Vagina (tissue), 2 donors: ENCODE measurements around the gene OR51G2.

Experiments used
- CTCF ChIP-seq, 3 experiments: fragments of 450-650 bp in 2 of 3; fragments of 200-600 bp in 1 of 3; sonication (generic) in 1 of 3; IDR thresholded peaks; one replicate each; pipeline ENCODE4 v1.5.1; 2017 to 2019; ENCODE audit warnings: antibody characterized with exemption in 3 of 3, mild to moderate bottlenecking in 2 of 3, moderate library complexity in 2 of 3
- POLR2A ChIP-seq, 2 donors: fragments of 450-650 bp; IDR thresholded peaks; one replicate each; pipeline ENCODE4 v1.6.1; 2017; ENCODE audit warnings: antibody characterized with exemption in 2 of 2, mild to moderate bottlenecking in 2 of 2, moderate library complexity in 2 of 2
- POLR2AphosphoS5 ChIP-seq, 2 donors: sonication (generic); formaldehyde crosslinking; IDR thresholded peaks; one replicate each; pipeline ENCODE4 v1.9.0; 2017; ENCODE audit warnings: antibody characterized with exemption in 2 of 2, mild to moderate bottlenecking in 2 of 2, low read depth in 1 of 2; ENCODE audit not compliant: insufficient read depth in 1 of 2

GRCh38 chr11:4957396-4957795 lies 38.2 kb upstream of the OR51G2 start:
- TF ChIP-seq CTCF (IDR thresholded peaks at IDR 0.05) (no peak), POLR2A (IDR thresholded peaks at IDR 0.05) (no peak), POLR2AphosphoS5 (IDR thresholded peaks at IDR 0.05; ENCODE audit: insufficient read depth in 1 of 2, low read depth in 1 of 2) (no peak)
